ENCODE results near the gene CLSTN2. TPM values are rescaled to one million over a fixed set of nuclear protein-coding genes. Genes with fewer than 3 reads are reported as not detected.
A peak's percentile ranks its signal among the peaks of the same experiment; 100 is the strongest.

Gene CLSTN2
- total and polyA plus RNA-seq, 9 donors: 28.9 to 263 (median 134) TPM

GRCh38 chr3:140088513-140088912 is 153.5 kb downstream of the CLSTN2 start:
- no peak for DNase-seq
- intact Hi-C loops (cut with DNase I): no loop called here
- no peaks in the 10 kb centered on the region for H3K36me3 ChIP-seq
- H3K9me3 ChIP-seq: no peaks in the 10 kb centered on the region
- H3K4me1 ChIP-seq (ENCODE audit: insufficient read depth): peaks cover 1% of the 10 kb centered on the region
- H3K27me3 ChIP-seq: no peaks in the 10 kb centered on the region
- no peak overlapping the region for H3K27ac ChIP-seq
- no peak overlapping the region for H3K4me3 ChIP-seq
- TF ChIP-seq POLR2A (IDR thresholded peaks at IDR 0.05) (no peak), EP300 (IDR thresholded peaks at IDR 0.05) (no peak), CTCF (IDR thresholded peaks at IDR 0.05) (no peak)
- 60 to 88% (median 81%) methylated on average over 2 of the region's 2 CpGs for WGBS, 3 donors

- Histone ChIP-seq H3K4me1 (ENCODE audit: insufficient read depth) (peaks cover 1% of the 10 kb centered on the region), H3K9me3 (no peaks in the 10 kb centered on the region), H3K27ac (no peak overlapping the region), H3K27me3 (no peaks in the 10 kb centered on the region), H3K36me3 (no peaks in the 10 kb centered on the region), H3K4me3 (no peak overlapping the region)
- TF ChIP-seq CTCF (IDR thresholded peaks at IDR 0.05): no peak
- TF ChIP-seq POLR2A (IDR thresholded peaks at IDR 0.05): no peak
- TF ChIP-seq EP300 (IDR thresholded peaks at IDR 0.05): no peak
- DNase-seq: no peak
- intact Hi-C loops (cut with DNase I): no loop called here
- 95 to 98% (median 97%) methylated on average over 2 of the region's 2 CpGs for WGBS, 3 donors
Observed at GRCh38 chr3:140089403-140090072, 154.6 kb downstream of the CLSTN2 start.

GRCh38 chr3:140091143-140091542 is 156.2 kb downstream of the CLSTN2 start:
- intact Hi-C loops (cut with DNase I): no loop called here

GRCh38 chr3:140092848-140093536 is 158.0 kb downstream of the CLSTN2 start:
- Histone ChIP-seq H3K27ac (no peak overlapping the region), H3K4me1 (ENCODE audit: insufficient read depth) (peaks cover 1% of the 10 kb centered on the region), H3K9me3 (no peaks in the 10 kb centered on the region), H3K36me3 (no peaks in the 10 kb centered on the region), H3K4me3 (no peak overlapping the region), H3K27me3 (no peaks in the 10 kb centered on the region)
- intact Hi-C loops (cut with DNase I): no loop called here
- WGBS, 3 donors: 94 to 96% (median 94%) methylated on average over 8 of the region's 8 CpGs
- no peak for TF ChIP-seq EP300 (IDR thresholded peaks at IDR 0.05)
- no peak for TF ChIP-seq POLR2A (IDR thresholded peaks at IDR 0.05)
- TF ChIP-seq CTCF (IDR thresholded peaks at IDR 0.05): no peak
- no peak for DNase-seq

More at GRCh38 chr3:140091143-140091542, 156.2 kb downstream of the CLSTN2 start:
- Histone ChIP-seq H3K27me3 (no peaks in the 10 kb centered on the region), H3K4me3 (no peak overlapping the region), H3K36me3 (no peaks in the 10 kb centered on the region), H3K9me3 (no peaks in the 10 kb centered on the region), H3K27ac (no peak overlapping the region), H3K4me1 (ENCODE audit: insufficient read depth) (peaks cover 1% of the 10 kb centered on the region)
- DNase-seq: no peak
- 49 to 61% (median 54%) methylated on average over 3 of the region's 3 CpGs for WGBS, 3 donors
- TF ChIP-seq EP300 (IDR thresholded peaks at IDR 0.05) (no peak), POLR2A (IDR thresholded peaks at IDR 0.05) (no peak)

- DNase-seq: peak; percentile 62 to 89 (median 81)
- H3K27ac ChIP-seq: no peak overlapping the region
- intact Hi-C loops (cut with DNase I): no loop called here
- no peaks in the 10 kb centered on the region for H3K9me3 ChIP-seq
- no peak overlapping the region for H3K4me3 ChIP-seq
- no peaks in the 10 kb centered on the region for H3K36me3 ChIP-seq
- no peaks in the 10 kb centered on the region for H3K27me3 ChIP-seq
- no peak for TF ChIP-seq EP300 (IDR thresholded peaks at IDR 0.05)
- TF ChIP-seq CTCF (IDR thresholded peaks at IDR 0.05): no peak
- TF ChIP-seq POLR2A (IDR thresholded peaks at IDR 0.05): no peak
- WGBS, 3 donors: 5 to 9% (median 7%) methylated on average over 5 of the region's 5 CpGs
- peaks cover 1% of the 10 kb centered on the region for H3K4me1 ChIP-seq (ENCODE audit: insufficient read depth)
Observed at GRCh38 chr3:140093742-140094141, 158.8 kb downstream of the CLSTN2 start.
